Camera-type eye (tissue), 1 donor: ENCODE measurements around the gene GMNC. TPM values are rescaled to one million over a fixed set of nuclear protein-coding genes. Genes with fewer than 3 reads are reported as not detected.

Source experiments
- total RNA-seq: library from RNA; depleted of rRNA; stranded (reverse); fragments of >200 nt; gene quantifications from one replicate; pipeline ENCODE4 v1.2.3, GENCODE V29; 2014

The GMNC gene
- total RNA-seq, result 3.4 TPM

GRCh38 chr3:190862209-190863118 is at the start of gene GMNC:
GMNC (minus strand) TSS chr3:190862694; CDS start chr3:190862615, 79 bp downstream.

